ELR (cell line): ENCODE data around the gene VTN.

Source experiments
- DNase-seq: peaks from one replicate; pipeline ENCODE4 v3.0.0-alpha.2; 2015; ENCODE audit warnings: low read depth

VTN gene

GRCh38 chr17:28368915-28369683, 1.0 kb downstream of the VTN start:
- no peak for DNase-seq

GRCh38 chr17:28368306-28368831, 1.7 kb downstream of the VTN start:
- DNase-seq = no peak

GRCh38 chr17:28367641-28368305, 2.3 kb downstream of the VTN start:
- DNase-seq = no peak

GRCh38 chr17:28366605-28367004, 3.5 kb downstream of the VTN start:
- no peak for DNase-seq

GRCh38 chr17:28365487-28365886, 4.6 kb downstream of the VTN start:
- DNase-seq = no peak

GRCh38 chr17:28364665-28365363, 5.3 kb downstream of the VTN start, which contains the start of gene SEBOX:
SEBOX (minus strand) TSS chr17:28365199; CDS start chr17:28365151, 48 bp downstream.
- no peak for DNase-seq

GRCh38 chr17:28363776-28364650, 6.1 kb downstream of the VTN start:
- no peak for DNase-seq

GRCh38 chr17:28363186-28363585, 6.9 kb downstream of the VTN start:
- no peak for DNase-seq

- no peak for DNase-seq
Observed at GRCh38 chr17:28357901-28358197, 12.3 kb downstream of the VTN start.

GRCh38 chr17:28357061-28357900, 12.8 kb downstream of the VTN start, which contains the start of gene POLDIP2:
POLDIP2 (minus strand) TSS chr17:28357527; CDS start chr17:28357448, 79 bp downstream.
- DNase-seq = peak; percentile 97

GRCh38 chr17:28350271-28350670, 19.8 kb downstream of the VTN start:
- no peak for DNase-seq

GRCh38 chr17:28348979-28349378, 21.1 kb downstream of the VTN start:
- no peak for DNase-seq

- DNase-seq = peak; percentile 97
Observed at GRCh38 chr17:28347261-28347891, 22.7 kb downstream of the VTN start.

- no peak for DNase-seq
Observed at GRCh38 chr17:28346746-28347246, 23.3 kb downstream of the VTN start.

- DNase-seq = no peak
Observed at GRCh38 chr17:28346199-28346580, 23.9 kb downstream of the VTN start.

- no peak for DNase-seq
Observed at GRCh38 chr17:28345419-28346198, 24.5 kb downstream of the VTN start.

- no peak for DNase-seq
Observed at GRCh38 chr17:28344435-28344901, 25.6 kb downstream of the VTN start.

- DNase-seq = no peak
Observed at GRCh38 chr17:28344011-28344410, 26.1 kb downstream of the VTN start.

GRCh38 chr17:28343491-28343932, 26.6 kb downstream of the VTN start:
- no peak for DNase-seq
